WTC11 (cell line): ENCODE measurements around the gene MLXIP. TPM values are rescaled to one million over a fixed set of nuclear protein-coding genes. Genes with fewer than 3 reads are reported as not detected.

Experiments
- ATAC-seq: fragments of 200-7000 bp; cut with Tn5 transposase; 2 replicates; pipeline ENCODE4 v1.10.0; 2021; ENCODE audit warnings: mild to moderate bottlenecking, moderate library complexity
- CTCF ChIA-PET: fragments of 300-600 bp; sonication (Branson Sonifier 250); formaldehyde crosslinking; loops from one replicate; lab custom pipeline; 2021; ENCODE audit warnings: antibody characterized with exemption; lab: Charles Lee
- POLR2A ChIA-PET: fragments of 350-600 bp; sonication (Branson Sonifier 250); formaldehyde crosslinking; loops from one replicate; lab custom pipeline; 2021; ENCODE audit warnings: antibody characterized with exemption; lab: Charles Lee
- DNase-seq: peaks from one replicate; pipeline ENCODE4 v3.0.0; 2021; ENCODE audit warnings: low spot score
- H3K27ac Mint-ChIP-seq: 2 replicates; pipeline ENCODE4 v1.8.0; 2021; ENCODE audit warnings: mixed read lengths
- H3K27me3 Mint-ChIP-seq: 2 replicates; pipeline ENCODE4 v1.8.0; 2021; ENCODE audit warnings: low read depth, mild to moderate bottlenecking, moderate library complexity, mixed read lengths
- H3K36me3 Mint-ChIP-seq: 2 replicates; pipeline ENCODE4 v1.8.0; 2021; ENCODE audit warnings: mixed read lengths
- H3K4me1 Mint-ChIP-seq: 2 replicates; pipeline ENCODE4 v1.8.0; 2022; ENCODE audit warnings: mixed read lengths
- H3K4me3 Mint-ChIP-seq: 2 replicates; pipeline ENCODE4 v1.8.0; 2021; ENCODE audit warnings: mild to moderate bottlenecking, moderate library complexity, mixed read lengths
- H3K9me3 Mint-ChIP-seq: 2 replicates; pipeline ENCODE4 v1.8.0; 2021; ENCODE audit warnings: mixed read lengths
- CREM ChIP-seq: sonication (generic); formaldehyde crosslinking; IDR thresholded peaks from 2 replicates; pipeline ENCODE4 v1.8.1; 2022; ENCODE audit warnings: mild to moderate bottlenecking, missing genetic modification reagents, moderate library complexity
- CTCF ChIP-seq: fragments of 200-600 bp; IDR thresholded peaks from 2 replicates; pipeline ENCODE4 v1.8.0; 2022; ENCODE audit warnings: antibody characterized with exemption
- ERG ChIP-seq: fragments of 250-450 bp; sonication (Bioruptor Pico); IDR thresholded peaks from 2 replicates; pipeline ENCODE4 v1.8.0; 2021; ENCODE audit warnings: mild to moderate bottlenecking
- FOXP1 ChIP-seq: sonication (generic); formaldehyde crosslinking; IDR thresholded peaks from 2 replicates; pipeline ENCODE4 v1.8.0; 2022; ENCODE audit warnings: missing genetic modification reagents, mild to moderate bottlenecking, moderate library complexity, borderline replicate concordance
- GABPB1 ChIP-seq: sonication (generic); formaldehyde crosslinking; IDR thresholded peaks from 2 replicates; pipeline ENCODE4 v1.8.1; 2023; ENCODE audit warnings: mild to moderate bottlenecking, missing genetic modification reagents
- GTF2I ChIP-seq: fragments of 250-450 bp; sonication (Bioruptor Pico); conservative IDR thresholded peaks from 2 replicates; pipeline ENCODE4 v1.4.0; 2021; ENCODE audit warnings: mild to moderate bottlenecking
- HMGA2 ChIP-seq: fragments of 250-450 bp; sonication (Bioruptor Pico); IDR thresholded peaks from 2 replicates; pipeline ENCODE4 v1.4.0; 2021; ENCODE audit warnings: mild to moderate bottlenecking, moderate library complexity
- NFE2L1 ChIP-seq: sonication (generic); formaldehyde crosslinking; IDR thresholded peaks from 2 replicates; pipeline ENCODE4 v1.8.1; 2023; ENCODE audit warnings: missing genetic modification reagents
- SOX15 ChIP-seq: fragments of 250-450 bp; sonication (Bioruptor Pico); IDR thresholded peaks from 2 replicates; pipeline ENCODE4 v1.9.0; 2021; ENCODE audit warnings: mild to moderate bottlenecking
- SP1 ChIP-seq: sonication (generic); formaldehyde crosslinking; conservative IDR thresholded peaks from 2 replicates; pipeline ENCODE4 v1.8.1; 2022; ENCODE audit warnings: missing genetic modification reagents
- USF1 ChIP-seq: sonication (generic); formaldehyde crosslinking; IDR thresholded peaks from 2 replicates; pipeline ENCODE4 v1.8.0; 2022; ENCODE audit warnings: mild to moderate bottlenecking, missing genetic modification reagents
- ZNF532 ChIP-seq: fragments of 250-450 bp; sonication (Bioruptor Pico); IDR thresholded peaks from 2 replicates; pipeline ENCODE4 v1.9.0; 2021; ENCODE audit warnings: mild to moderate bottlenecking, borderline replicate concordance
- ZNF671 ChIP-seq: fragments of 250-450 bp; sonication (Bioruptor Pico); IDR thresholded peaks from 2 replicates; pipeline ENCODE4 v1.8.0; 2021; ENCODE audit warnings: mild to moderate bottlenecking
- total RNA-seq: library from RNA; stranded (reverse); gene quantifications from 3 replicates; pipeline ENCODE4 v1.2.3, GENCODE V29; 2021
- TF ChIP-seq, protein P1 (sequence below): sonication (generic); formaldehyde crosslinking; IDR thresholded peaks from 2 replicates; pipeline ENCODE4 v1.8.1; 2022; ENCODE audit warnings: low read depth, mild to moderate bottlenecking, moderate library complexity, missing genetic modification reagents, borderline replicate concordance

Gene MLXIP
- total RNA-seq, 1 experiment from 2014 or later, result 49.4 TPM

DNA sequence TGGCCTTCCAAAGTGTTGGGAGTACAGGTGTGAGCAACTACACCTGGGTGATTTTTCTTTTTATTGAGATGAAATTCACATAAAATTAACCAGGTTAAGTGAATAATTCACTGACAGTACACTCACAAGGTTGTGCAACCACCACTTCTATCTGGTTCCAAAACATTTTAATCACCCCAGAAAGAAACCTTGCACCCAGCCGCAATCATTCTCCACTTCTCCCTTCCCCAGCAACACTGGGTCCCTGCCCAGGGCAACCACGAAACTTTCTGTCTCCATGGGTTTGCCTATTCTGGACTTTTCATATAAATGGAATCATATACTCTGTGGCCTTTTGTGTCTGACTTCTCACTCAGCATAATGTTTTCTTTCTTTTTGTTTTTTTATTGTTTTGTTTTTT, 26.3 kb upstream of the MLXIP start (continued):
- TF ChIP-seq GTF2I (CRISPR knock-in tag) (no peak), USF1 (no peak), CREM (CRISPR knock-in tag) (no peak), NFE2L1 (no peak), HMGA2 (CRISPR knock-in tag) (no peak), SP1 (CRISPR knock-in tag) (no peak), ZNF532 (CRISPR knock-in tag) (no peak), CTCF (no peak)
- TF ChIP-seq, all 79 proteins: peak for 0

- Mint-ChIP-seq H3K36me3 (peaks cover 28% of the 10 kb centered on the region), H3K27ac (0 out of 2 replicates have a peak overlapping the region, but pooled peaks have one; percentile 76), H3K9me3 (no peaks in the 10 kb centered on the region), H3K27me3 (no peaks in the 10 kb centered on the region), H3K4me1 (peaks cover 8% of the 10 kb centered on the region; the same call in 1 of the 2 replicates), H3K4me3 (no peak overlapping the region)
- ATAC-seq, result no peak
- no peak for DNase-seq
- TF ChIP-seq GABPB1 (CRISPR knock-in tag) (no peak), ZNF671 (CRISPR knock-in tag) (no peak), HMGA2 (CRISPR knock-in tag) (no peak), FOXP1 (CRISPR knock-in tag) (no peak), ERG (CRISPR knock-in tag) (no peak), SOX15 (CRISPR knock-in tag) (no peak)
- TF ChIP-seq, protein P1, sequence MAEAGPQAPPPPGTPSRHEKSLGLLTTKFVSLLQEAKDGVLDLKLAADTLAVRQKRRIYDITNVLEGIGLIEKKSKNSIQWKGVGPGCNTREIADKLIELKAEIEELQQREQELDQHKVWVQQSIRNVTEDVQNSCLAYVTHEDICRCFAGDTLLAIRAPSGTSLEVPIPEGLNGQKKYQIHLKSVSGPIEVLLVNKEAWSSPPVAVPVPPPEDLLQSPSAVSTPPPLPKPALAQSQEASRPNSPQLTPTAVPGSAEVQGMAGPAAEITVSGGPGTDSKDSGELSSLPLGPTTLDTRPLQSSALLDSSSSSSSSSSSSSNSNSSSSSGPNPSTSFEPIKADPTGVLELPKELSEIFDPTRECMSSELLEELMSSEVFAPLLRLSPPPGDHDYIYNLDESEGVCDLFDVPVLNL (CRISPR knock-in tag), result no peak
- ChIA-PET CTCF (interaction anchor here (0.5 to 3.2 kb wide), 38 partner anchors 8 to 260 kb away, joined by 3 to 48 read pairs (median 4); partner anchors contain the start of genes B3GNT4, BCL7A, CFAP251 and LRRC43), POLR2A (interaction anchor here (1.3 kb wide), 1 partner anchor 56 kb away, joined by 3 read pairs; no protein-coding TSS in a partner anchor)
Measured at GRCh38 chr12:122054842-122055520, 23.6 kb upstream of the MLXIP start.
